NK-92 (cell line): ENCODE data around the gene NREP.

ENCODE experiments used
- DNase-seq: peaks from one replicate; lab custom pipeline; 2025; ENCODE audit not compliant: unreplicated experiment; lab: John Stamatoyannopoulos, UW

The NREP gene

DNA sequence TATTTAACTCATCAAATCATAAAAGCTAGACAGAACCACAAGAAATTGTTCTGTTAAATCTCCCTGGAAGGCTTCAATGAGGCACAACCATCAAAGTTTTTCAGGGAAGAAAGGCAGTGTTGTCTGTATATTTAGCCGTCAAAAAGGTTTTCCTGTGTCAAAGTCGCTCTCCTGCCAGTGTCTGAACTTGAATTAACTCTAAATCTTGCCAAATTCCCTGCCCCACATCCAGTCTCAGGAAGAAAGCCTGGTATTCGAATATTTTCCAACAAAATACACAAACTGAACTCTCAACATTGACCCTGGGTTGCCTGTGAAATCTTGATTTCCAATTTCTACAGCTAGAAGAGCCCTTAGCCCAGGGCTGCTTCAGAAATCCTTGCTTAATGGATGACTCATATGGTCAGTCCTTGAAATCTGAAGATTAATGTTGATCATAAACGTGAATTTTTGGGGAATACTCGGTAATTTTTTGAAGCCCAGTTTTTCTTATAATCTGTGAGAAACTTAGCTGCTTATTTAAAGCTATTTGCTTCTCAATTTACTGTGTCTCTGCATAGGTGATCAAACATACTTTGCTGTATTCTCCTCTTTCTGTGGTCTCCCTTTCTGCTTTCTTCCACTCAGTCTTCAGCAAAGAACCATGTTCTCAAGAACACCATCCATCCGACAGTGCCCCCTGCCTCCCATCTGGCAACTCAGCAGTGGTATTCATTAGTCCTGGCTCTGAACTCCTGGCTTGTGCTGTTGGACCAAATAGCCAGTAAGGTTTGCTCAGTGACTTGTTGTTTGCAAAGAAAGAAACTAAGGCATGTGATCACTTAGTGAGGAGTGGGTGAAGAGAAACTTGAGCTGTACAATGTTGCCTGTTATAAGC lies 58.9 kb downstream of the NREP start:
- DNase-seq: no peak

DNA sequence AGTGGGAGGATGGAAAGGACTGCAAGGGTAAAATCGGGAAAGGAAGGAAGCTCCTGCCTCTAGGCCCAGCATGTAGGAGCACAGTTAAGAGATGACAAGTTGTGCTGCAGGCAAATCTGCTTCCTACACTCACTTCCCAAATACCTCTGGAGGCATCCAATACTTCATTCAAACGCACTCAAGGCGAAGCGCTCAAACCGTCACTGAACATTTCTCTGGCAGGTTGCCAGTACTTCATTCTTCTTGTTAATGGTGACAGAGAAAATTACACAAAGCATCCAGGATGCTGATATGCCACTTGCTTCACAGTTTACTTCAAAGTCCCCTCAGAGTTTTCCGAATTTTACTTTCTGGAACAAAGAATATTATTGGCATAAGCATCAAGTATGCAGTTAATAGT lies 59.8 kb downstream of the NREP start:
- DNase-seq: no peak

DNA sequence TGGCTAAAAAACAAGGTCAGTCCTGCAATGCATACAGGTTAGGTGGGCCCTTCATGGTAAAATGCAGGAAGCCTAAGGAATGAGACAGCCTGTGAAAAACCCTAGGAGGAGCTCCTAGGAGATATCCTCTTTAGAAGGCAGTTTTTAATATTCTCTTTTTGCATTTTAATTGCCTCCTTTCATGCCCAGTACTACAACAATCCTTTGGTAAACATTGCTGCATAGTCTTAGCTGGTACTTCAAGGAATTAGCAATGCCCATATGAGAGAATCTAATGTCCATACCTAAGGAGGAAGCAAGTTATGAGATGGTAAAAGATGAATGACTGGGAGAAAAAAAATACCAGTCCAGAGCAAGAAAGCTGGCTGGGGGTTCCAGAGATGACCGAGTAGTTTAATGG lies 61.0 kb downstream of the NREP start:
- DNase-seq: no peak

DNA sequence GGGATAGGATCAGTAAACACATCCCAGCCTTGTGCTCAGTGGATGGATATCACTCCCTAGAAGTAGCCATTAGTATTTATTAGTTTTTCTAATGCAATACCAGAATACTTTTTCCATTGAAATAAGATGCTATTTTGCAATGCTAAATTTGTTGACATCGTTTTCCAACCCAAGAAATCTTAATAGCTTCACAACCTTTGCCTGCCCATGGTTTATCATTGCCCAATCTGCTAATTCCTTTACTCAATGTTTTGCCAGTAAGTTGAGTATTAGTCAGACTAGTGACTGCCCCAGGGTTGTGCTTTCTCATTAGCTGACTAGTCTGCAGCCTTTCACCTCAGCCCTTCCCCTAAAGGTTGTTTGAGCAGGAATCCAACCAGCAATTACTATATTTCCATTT lies 62.9 kb downstream of the NREP start:
- no peak for DNase-seq

DNA sequence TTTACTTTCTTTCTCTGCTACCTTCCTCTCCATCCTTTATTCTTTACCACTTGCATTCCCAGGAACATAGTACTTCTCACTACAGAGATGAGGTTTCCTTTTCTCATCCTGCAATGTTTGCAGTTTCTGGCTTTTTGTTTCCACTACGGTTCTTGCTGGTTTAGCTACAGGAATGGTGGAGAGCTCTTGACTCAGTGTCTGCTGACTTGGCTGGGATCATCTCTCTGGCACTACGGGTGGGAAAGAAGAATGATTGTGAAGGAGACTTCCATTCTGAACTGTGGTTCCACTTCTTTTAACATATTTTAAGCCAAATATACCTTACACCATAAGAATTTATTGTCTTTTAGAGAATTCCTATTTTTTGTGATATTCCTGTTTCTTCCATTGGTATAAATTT lies 65.1 kb downstream of the NREP start:
- DNase-seq: no peak

DNA sequence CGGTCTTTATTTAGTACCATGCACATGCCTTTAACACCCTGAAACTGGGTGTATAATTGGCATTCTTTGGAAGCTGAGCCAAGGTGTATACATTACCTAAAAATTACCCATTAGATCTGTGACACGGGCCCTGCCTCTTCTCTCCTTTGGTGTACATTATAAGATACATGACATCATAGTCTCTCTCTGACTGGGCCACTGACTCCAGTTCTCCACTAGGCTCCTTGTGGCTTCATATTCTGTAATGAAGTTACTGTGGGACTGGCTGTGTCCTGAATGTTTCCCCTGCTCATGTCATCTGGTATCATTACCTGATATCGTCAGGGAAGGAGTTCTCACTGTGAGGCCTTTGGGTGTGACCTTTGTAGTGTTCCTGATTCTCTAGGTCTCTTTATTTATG lies 65.5 kb downstream of the NREP start:
- DNase-seq: no peak

DNA sequence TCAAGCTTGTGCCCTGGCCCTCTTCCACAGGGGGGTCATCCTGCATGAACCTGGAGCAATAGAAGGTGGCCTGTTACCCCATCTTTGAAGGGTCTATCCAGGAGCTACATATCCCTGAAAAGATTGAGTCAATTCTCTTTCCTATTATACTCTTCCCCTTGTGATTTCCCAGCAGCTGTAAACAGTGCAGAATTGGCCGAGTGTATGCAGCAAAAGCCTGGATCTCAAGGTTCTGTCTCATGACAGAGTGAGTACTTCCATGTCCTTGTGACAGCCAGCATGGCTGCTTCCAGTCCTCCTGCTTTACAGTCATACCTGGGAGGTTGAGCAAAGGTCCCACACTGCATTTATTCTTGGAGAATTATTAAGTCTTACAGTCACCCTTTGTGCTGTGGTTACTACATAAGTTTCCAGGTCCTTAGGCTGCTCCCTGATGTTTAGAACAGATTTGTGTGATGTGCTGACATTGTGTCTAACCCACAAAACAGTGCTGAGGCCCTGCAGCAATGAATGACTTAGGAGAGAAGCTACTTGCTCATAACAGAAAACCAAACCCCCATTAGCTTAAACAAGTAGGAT lies 67.5 kb downstream of the NREP start:
- no peak for DNase-seq

DNA sequence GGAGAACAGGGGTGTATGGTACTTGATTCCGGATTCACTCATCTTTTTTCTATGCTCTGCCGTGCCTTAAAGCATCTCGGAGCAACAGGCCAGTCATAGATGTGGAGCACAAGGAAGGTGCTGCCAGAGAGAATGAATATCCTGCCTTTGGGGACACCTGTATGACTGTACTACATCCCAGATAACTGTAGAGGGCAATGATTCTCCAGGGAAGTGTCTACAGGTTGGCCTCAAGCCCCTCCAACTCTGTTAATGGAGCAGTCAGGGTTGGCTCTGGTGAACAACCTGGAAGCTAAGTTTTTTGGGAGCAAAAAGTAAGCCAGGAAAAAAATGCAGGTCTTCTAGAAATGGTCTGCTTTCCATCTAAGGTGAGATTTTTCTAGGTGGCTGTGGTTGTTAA lies 71.0 kb downstream of the NREP start:
- DNase-seq: no peak

DNA sequence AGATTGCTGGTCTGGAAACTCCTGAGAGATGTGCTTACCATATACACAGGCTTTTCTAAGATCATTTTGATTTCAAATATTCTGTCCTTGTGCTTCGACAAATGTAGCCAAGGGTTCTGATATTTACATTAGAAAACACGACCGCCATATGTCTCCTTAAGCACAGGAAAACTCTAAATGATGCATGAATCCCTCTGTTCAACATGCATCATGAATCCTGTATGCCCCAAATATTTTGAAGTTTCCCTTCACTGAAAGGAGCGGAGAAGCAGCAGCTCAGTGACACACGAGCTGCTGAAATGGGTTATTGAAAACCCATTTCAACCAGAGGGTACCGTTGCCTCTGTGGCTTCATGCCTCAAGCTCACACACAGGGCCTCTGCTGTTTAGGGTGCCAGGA lies 74.4 kb downstream of the NREP start:
- DNase-seq: no peak

DNA sequence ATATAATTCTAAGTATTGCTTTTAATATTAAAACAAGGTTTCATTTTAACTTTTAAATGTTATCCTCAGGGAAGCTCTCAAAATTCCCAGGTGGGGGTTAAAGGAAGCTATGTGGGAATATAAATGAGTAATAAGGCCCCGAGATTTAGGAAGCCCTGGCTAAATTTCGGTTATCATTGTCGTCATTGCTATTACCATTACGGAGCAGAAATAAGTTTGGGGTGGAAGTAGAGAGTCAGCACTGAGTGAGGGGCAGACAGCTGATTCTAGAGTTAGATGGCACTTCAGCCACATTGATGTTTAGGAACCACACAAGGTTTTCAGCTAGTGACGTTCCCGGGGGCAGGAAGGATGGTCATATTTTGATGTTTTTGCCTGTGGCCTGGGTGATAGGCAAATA lies 74.9 kb downstream of the NREP start:
- no peak for DNase-seq

DNA sequence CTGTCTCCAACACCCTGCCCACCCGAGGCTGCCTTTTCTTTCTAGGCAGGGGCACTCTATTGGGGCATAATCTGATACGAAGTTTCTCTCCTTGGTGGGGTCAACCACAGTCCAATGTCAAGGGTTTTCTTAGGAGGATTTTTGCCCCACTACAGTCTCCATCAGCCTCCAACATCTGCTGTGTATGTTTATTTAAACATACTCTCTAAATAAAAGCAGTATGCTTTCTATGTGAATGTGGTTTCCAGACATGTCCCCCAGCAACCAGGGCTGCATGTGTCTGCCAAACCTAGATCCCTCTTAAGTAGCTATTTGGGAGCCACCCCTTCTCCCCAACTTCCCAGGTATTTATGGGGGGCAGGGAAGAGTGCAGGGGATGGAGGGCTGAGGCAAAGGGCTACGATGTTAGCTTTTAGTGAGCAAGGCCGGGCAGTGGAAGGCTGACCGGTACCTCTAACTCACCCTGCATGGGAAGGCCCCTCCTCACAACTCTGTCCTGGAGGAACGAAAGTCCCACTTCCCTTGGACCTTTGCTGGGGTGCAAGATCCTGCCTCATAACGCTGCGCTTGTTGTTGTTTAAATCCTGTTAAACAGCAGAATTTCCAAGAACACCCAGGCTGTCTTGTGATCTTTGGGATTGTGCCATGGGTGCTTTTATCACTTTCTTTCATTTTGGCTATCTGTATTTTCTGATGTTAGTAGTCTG lies 75.4 kb downstream of the NREP start:
- DNase-seq: no peak

DNA sequence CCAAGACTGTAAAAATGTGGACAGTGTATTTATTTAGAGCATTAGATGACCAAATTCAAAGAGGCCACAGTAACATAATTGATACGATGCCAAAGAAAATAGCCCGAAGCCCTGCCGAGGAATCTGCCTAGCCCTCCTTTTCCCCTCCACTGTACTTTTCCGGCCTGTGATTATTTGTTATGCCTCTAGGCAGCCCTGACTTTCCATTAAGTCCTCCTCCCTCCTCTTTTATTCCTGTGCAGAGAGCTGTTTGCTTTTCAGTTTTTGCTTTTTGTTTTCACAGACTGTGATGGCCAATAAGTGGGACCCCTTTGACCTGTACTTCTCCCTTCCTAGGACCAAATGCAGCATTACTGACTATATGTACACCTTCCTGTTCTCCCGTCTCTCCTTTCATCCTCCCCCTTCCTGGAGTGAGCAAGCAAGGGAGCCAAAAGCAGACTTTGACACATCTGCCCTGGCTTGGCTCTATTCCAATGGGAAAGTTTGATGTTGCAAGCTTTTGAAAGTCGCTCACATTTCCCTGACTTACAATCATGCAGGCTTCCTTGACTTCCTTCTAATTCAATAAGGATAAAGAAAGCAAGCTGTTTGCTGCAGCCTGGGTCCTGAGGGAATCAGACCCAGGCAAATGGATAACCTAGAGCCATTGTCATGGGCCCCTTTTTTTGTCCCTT lies 76.1 kb downstream of the NREP start:
- no peak for DNase-seq

DNA sequence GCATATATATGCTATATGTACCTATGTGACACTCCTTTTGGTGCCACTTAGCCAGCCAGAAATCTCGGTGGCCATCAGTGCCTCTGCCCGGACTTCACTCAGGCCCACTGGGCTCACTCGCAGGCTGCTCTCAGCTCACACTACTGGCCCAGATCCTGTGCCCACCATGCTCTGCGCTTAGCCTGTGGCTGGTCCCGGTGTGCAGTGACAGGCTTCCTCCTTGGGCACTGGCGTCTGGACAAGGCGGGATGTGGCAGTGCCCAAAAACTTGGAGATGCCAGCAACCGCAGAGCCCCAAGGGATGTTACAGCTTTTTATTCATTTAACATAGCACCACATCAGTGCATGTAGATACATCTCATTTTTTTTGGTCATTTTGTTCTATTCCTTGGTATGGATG lies 77.4 kb downstream of the NREP start:
- DNase-seq: no peak
